ACC112 (cell line): Measurements from ENCODE around the gene VCL.

Experiments
- H2AFZ ChIP-seq: fragments of 200-600 bp; sonication (generic); one replicate; pipeline ENCODE4 v1.6.0; 2017; ENCODE audit warnings: antibody characterized with exemption, low read length; ENCODE audit not compliant: unreplicated experiment
- H3K27ac ChIP-seq: fragments of 200-600 bp; sonication (generic); 2 replicates; pipeline ENCODE4 v1.5.1; 2014; ENCODE audit warnings: low read depth, mild to moderate bottlenecking, antibody characterized with exemption, low read length, moderate library complexity
- H3K27me3 ChIP-seq: fragments of 200-600 bp; sonication (generic); 2 replicates; pipeline ENCODE4 v1.6.1; 2014; ENCODE audit warnings: mild to moderate bottlenecking, antibody characterized with exemption, low read length, moderate library complexity, mixed read lengths; ENCODE audit not compliant: insufficient read depth
- H3K36me3 ChIP-seq: fragments of 200-600 bp; sonication (generic); 2 replicates; pipeline ENCODE4 v1.6.1; 2016; ENCODE audit warnings: mild to moderate bottlenecking, antibody characterized with exemption, low read length, moderate library complexity, mixed read lengths; ENCODE audit not compliant: insufficient read depth
- H3K4me1 ChIP-seq: fragments of 200-600 bp; sonication (generic); one replicate; pipeline ENCODE4 v1.6.1; 2016; ENCODE audit warnings: low read length, mixed read lengths; ENCODE audit not compliant: insufficient read depth, unreplicated experiment, control insufficient read depth
- H3K4me3 ChIP-seq: fragments of 200-600 bp; sonication (generic); 2 replicates; pipeline ENCODE4 v1.5.1; 2014; ENCODE audit warnings: mild to moderate bottlenecking, low read depth, low read length
- H3K79me2 ChIP-seq: fragments of 200-600 bp; sonication (generic); one replicate; pipeline ENCODE4 v1.6.0; 2016; ENCODE audit warnings: low read length; ENCODE audit not compliant: control insufficient read depth, unreplicated experiment, insufficient read depth

VCL gene

GRCh38 chr10:74088722-74089121 is 90.8 kb downstream of the VCL start:
- H2AFZ ChIP-seq = no peak overlapping the region
- H3K79me2 ChIP-seq = peaks cover 9% of the 10 kb centered on the region
- H3K36me3 ChIP-seq = peaks cover 50% of the 10 kb centered on the region
- no peak overlapping the region for H3K27ac ChIP-seq
- no peaks in the 10 kb centered on the region for H3K27me3 ChIP-seq
- no peaks in the 10 kb centered on the region for H3K4me1 ChIP-seq
- no peak overlapping the region for H3K4me3 ChIP-seq

GRCh38 chr10:74092372-74092771 is 94.5 kb downstream of the VCL start:
- Histone ChIP-seq H2AFZ (no peak overlapping the region), H3K36me3 (peaks cover 67% of the 10 kb centered on the region), H3K27ac (no peak overlapping the region), H3K4me3 (no peak overlapping the region), H3K4me1 (no peaks in the 10 kb centered on the region), H3K79me2 (peaks cover 6% of the 10 kb centered on the region), H3K27me3 (no peaks in the 10 kb centered on the region)

GRCh38 chr10:74093530-74094164 is 95.7 kb downstream of the VCL start:
- H3K27me3 ChIP-seq = no peaks in the 10 kb centered on the region
- no peak overlapping the region for H3K27ac ChIP-seq
- peaks cover 75% of the 10 kb centered on the region for H3K36me3 ChIP-seq
- peaks cover 3% of the 10 kb centered on the region for H3K79me2 ChIP-seq
- H3K4me1 ChIP-seq = no peaks in the 10 kb centered on the region
- H3K4me3 ChIP-seq = no peak overlapping the region
- H2AFZ ChIP-seq = no peak overlapping the region

GRCh38 chr10:74094231-74094630 is 96.3 kb downstream of the VCL start:
- peaks cover 3% of the 10 kb centered on the region for H3K79me2 ChIP-seq
- H3K36me3 ChIP-seq = peaks cover 69% of the 10 kb centered on the region

GRCh38 chr10:74096777-74097176 is 98.9 kb downstream of the VCL start:
- Histone ChIP-seq H3K79me2 (peaks cover 3% of the 10 kb centered on the region), H3K27ac (no peak overlapping the region), H3K4me1 (no peaks in the 10 kb centered on the region), H3K27me3 (no peaks in the 10 kb centered on the region), H2AFZ (no peak overlapping the region), H3K4me3 (no peak overlapping the region), H3K36me3 (peaks cover 60% of the 10 kb centered on the region)

More at GRCh38 chr10:74094231-74094630, 96.3 kb downstream of the VCL start:
- no peak overlapping the region for H3K4me3 ChIP-seq
- no peaks in the 10 kb centered on the region for H3K4me1 ChIP-seq
- H3K27ac ChIP-seq = no peak overlapping the region
- no peaks in the 10 kb centered on the region for H3K27me3 ChIP-seq
- H2AFZ ChIP-seq = no peak overlapping the region

GRCh38 chr10:74097776-74098175 is 99.9 kb downstream of the VCL start:
- H3K4me1 ChIP-seq = no peaks in the 10 kb centered on the region
- H2AFZ ChIP-seq = no peak overlapping the region
- H3K79me2 ChIP-seq = peaks cover 3% of the 10 kb centered on the region
- H3K4me3 ChIP-seq = no peak overlapping the region
- peaks cover 55% of the 10 kb centered on the region for H3K36me3 ChIP-seq
- H3K27ac ChIP-seq = no peak overlapping the region
- no peaks in the 10 kb centered on the region for H3K27me3 ChIP-seq

GRCh38 chr10:74099420-74099819 is 101.5 kb downstream of the VCL start:
- H3K36me3 ChIP-seq = peaks cover 46% of the 10 kb centered on the region
- H3K27ac ChIP-seq = no peak overlapping the region
- no peaks in the 10 kb centered on the region for H3K27me3 ChIP-seq
- no peaks in the 10 kb centered on the region for H3K4me1 ChIP-seq
- H3K79me2 ChIP-seq = peaks cover 3% of the 10 kb centered on the region
- H2AFZ ChIP-seq = no peak overlapping the region
- H3K4me3 ChIP-seq = no peak overlapping the region

- H3K79me2 ChIP-seq = peaks cover 3% of the 10 kb centered on the region
- no peaks in the 10 kb centered on the region for H3K27me3 ChIP-seq
- H3K4me1 ChIP-seq = no peaks in the 10 kb centered on the region
- no peak overlapping the region for H3K27ac ChIP-seq
- H2AFZ ChIP-seq = no peak overlapping the region
- H3K4me3 ChIP-seq = no peak overlapping the region
- peaks cover 47% of the 10 kb centered on the region for H3K36me3 ChIP-seq
Measured at GRCh38 chr10:74099836-74100235, 101.9 kb downstream of the VCL start.

- Histone ChIP-seq H3K27ac (no peak overlapping the region), H3K27me3 (no peaks in the 10 kb centered on the region), H3K36me3 (peaks cover 42% of the 10 kb centered on the region), H3K4me3 (no peak overlapping the region), H3K79me2 (no peaks in the 10 kb centered on the region), H3K4me1 (no peaks in the 10 kb centered on the region), H2AFZ (no peak overlapping the region)
Measured at GRCh38 chr10:74103560-74104258, 105.8 kb downstream of the VCL start.

GRCh38 chr10:74104480-74104879 is 106.6 kb downstream of the VCL start:
- peaks cover 50% of the 10 kb centered on the region for H3K36me3 ChIP-seq
- H3K27me3 ChIP-seq = no peaks in the 10 kb centered on the region
- no peak overlapping the region for H2AFZ ChIP-seq
- H3K4me3 ChIP-seq = no peak overlapping the region
- H3K27ac ChIP-seq = no peak overlapping the region
- no peaks in the 10 kb centered on the region for H3K4me1 ChIP-seq
- H3K79me2 ChIP-seq = no peaks in the 10 kb centered on the region

GRCh38 chr10:74104996-74105395 is 107.1 kb downstream of the VCL start:
- no peak overlapping the region for H2AFZ ChIP-seq
- no peaks in the 10 kb centered on the region for H3K79me2 ChIP-seq
- H3K4me3 ChIP-seq = no peak overlapping the region
- no peak overlapping the region for H3K27ac ChIP-seq
- no peaks in the 10 kb centered on the region for H3K27me3 ChIP-seq
- no peaks in the 10 kb centered on the region for H3K4me1 ChIP-seq
- H3K36me3 ChIP-seq = peaks cover 55% of the 10 kb centered on the region
